ENCODE measurements around the gene DKK2. TPM values are rescaled to one million over a fixed set of nuclear protein-coding genes. Genes with fewer than 3 reads are reported as not detected.

The DKK2 gene
- total RNA-seq, 1 donor from 2014 or later = 28.2 TPM

- Histone ChIP-seq H3K27me3 (ENCODE audit: control insufficient read depth in 3 of 3, insufficient read depth in 3 of 3, low read length in 3 of 3) (no peaks in the 10 kb centered on the region), H3K9ac (ENCODE audit: low read depth in 1 of 3, low read length in 3 of 3) (no peak overlapping the region), H3K9me3 (ENCODE audit: control insufficient read depth in 3 of 3, low read length in 3 of 3) (no peaks in the 10 kb centered on the region), H3K4me3 (ENCODE audit: low read length in 3 of 3) (no peak overlapping the region), H3K36me3 (ENCODE audit: control insufficient read depth in 3 of 3, insufficient read depth in 3 of 3, low read length in 3 of 3) (no peaks in the 10 kb centered on the region), H3K4me1 (ENCODE audit: control insufficient read depth in 3 of 3, insufficient read depth in 3 of 3, low read length in 3 of 3) (no peaks in the 10 kb centered on the region), H3K27ac (ENCODE audit: low read depth, low read length) (no peak overlapping the region)
Measured at GRCh38 chr4:106875340-106875739, 160.8 kb downstream of the DKK2 start.

Measured in skeletal muscle tissue (tissue), 4 donors.